ENCODE data around the gene UCKL1.

UCKL1 gene

DNA sequence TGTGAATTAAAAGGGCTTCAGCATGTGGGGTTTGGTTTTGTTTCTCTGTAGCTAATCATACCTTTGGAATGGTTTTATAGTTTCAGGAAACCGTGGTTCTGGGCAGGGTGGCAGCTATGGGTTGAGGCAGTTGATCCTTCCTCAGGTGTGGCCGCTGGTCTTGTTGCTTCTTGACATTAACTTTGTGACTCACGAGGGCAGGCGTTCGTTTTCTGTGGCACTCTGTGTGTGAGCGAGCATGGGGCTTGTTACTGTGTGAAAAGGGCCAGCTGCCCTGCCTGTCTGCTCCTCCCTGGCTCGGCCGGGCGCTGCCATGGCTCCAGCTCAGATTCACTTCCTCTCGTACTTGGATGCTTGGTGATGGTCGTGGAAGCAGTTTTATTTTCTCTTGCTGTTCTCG lies 45.0 kb downstream of the UCKL1 start:
- TF ChIP-seq, protein P1, sequence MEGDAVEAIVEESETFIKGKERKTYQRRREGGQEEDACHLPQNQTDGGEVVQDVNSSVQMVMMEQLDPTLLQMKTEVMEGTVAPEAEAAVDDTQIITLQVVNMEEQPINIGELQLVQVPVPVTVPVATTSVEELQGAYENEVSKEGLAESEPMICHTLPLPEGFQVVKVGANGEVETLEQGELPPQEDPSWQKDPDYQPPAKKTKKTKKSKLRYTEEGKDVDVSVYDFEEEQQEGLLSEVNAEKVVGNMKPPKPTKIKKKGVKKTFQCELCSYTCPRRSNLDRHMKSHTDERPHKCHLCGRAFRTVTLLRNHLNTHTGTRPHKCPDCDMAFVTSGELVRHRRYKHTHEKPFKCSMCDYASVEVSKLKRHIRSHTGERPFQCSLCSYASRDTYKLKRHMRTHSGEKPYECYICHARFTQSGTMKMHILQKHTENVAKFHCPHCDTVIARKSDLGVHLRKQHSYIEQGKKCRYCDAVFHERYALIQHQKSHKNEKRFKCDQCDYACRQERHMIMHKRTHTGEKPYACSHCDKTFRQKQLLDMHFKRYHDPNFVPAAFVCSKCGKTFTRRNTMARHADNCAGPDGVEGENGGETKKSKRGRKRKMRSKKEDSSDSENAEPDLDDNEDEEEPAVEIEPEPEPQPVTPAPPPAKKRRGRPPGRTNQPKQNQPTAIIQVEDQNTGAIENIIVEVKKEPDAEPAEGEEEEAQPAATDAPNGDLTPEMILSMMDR (conservative IDR thresholded peaks at IDR 0.05; ENCODE audit: low read length), result no peak
- H3K4me3 ChIP-seq (ENCODE audit: low read length), result peak overlapping the region; percentile 5; the same call in 1 of the 2 replicates
- peak; percentile 44 for DNase-seq (ENCODE audit: low read depth)

DNA sequence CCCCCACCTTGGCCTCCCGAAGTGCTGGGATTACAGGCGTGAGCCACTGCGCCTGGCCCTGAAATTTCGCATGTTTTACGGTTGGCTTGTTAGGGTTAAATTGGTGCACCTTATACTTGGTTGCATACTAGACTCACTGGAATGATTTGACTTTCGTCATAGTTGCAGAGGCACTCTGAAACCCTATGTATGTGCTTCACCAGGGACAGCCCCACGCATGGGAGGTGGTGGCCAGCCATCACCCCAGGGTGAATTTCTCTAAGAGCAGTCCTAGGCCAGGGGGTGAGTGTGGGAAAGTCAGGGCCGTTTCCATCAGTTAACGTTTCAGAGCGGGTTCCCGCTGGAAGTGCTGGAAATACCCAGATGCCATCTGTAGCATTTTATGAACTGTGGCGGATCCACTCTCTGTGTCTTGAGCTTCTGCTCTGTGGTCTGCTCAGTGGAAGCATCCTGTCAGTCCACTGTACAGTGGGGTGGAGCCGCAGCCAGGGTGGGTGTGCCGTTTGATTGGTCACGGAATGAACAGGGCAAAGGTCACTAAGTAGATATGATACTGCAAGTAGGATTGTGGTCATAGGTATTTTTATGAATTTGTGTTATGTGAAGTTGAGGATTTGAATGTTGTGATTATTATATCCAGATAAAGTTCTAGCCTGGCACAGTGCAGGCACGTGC lies 48.1 kb downstream of the UCKL1 start:
- DNase-seq (ENCODE audit: low read depth), result no peak
- H3K4me3 ChIP-seq (ENCODE audit: low read length), result no peak overlapping the region
- TF ChIP-seq, protein P1 (conservative IDR thresholded peaks at IDR 0.05; ENCODE audit: low read length), result no peak

DNA sequence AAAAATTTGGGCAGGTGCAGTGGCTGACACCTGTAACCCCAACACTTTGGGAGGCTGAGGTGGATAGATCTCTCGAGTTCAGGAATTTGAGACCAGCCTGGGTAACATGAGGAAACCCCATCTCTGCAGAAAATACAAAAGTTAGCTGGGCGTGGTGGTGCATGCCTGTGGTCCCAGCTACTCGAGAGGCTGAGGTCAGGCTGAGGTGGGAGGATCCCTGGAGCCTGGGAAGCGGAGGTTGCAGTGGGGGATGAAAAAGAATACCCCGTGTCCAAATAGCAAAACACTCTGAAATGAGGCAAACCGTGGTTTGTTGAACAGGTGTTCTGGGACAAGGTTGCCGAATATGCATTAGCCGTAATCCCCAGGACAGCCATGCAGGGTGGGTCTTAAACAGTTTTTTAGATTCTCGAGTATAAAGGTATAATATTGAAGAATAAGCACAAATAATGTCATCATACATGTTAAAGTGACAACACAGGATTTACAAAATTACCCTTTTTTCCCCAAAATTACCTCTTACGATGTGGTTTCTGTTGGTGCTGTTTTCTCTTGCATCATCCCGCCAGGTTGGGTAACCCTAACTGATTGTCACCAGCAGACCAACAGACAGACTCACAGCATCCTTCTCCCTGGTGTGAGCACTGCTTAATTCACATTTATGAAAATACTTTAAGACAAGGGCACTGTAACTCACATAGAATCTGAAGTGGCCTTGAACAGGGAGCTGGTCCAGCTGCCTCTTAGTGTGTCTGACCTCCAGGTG lies 52.2 kb downstream of the UCKL1 start:
- DNase-seq (ENCODE audit: low read depth), result no peak
- no peak overlapping the region for H3K4me3 ChIP-seq (ENCODE audit: low read length)

DNA sequence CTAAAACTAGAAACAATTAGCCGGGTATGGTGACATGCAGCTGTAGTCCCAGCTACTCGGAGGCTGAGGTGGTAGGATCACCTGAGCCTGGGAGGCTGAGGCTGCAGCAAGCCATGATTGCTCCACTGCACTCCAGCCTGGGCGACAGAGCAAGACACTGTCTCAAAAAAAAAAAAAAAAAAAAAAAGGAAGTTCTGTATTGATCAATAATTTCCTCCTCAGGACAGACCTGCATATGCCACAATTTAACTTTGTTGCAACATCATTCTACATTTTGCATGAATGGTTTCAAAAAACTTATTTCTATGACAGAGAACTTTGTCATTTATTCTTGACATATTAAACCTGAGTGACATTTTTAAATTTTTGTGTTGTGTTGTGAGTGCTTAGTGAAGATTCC lies 55.8 kb downstream of the UCKL1 start:
- TF ChIP-seq, protein P1 (conservative IDR thresholded peaks at IDR 0.05; ENCODE audit: low read length), result no peak
- no peak for DNase-seq (ENCODE audit: low read depth)
- H3K4me3 ChIP-seq (ENCODE audit: low read length), result no peak overlapping the region

More for the DNA sequence above, 52.2 kb downstream of the UCKL1 start:
- TF ChIP-seq, protein P1 (conservative IDR thresholded peaks at IDR 0.05; ENCODE audit: low read length), result no peak

DNA sequence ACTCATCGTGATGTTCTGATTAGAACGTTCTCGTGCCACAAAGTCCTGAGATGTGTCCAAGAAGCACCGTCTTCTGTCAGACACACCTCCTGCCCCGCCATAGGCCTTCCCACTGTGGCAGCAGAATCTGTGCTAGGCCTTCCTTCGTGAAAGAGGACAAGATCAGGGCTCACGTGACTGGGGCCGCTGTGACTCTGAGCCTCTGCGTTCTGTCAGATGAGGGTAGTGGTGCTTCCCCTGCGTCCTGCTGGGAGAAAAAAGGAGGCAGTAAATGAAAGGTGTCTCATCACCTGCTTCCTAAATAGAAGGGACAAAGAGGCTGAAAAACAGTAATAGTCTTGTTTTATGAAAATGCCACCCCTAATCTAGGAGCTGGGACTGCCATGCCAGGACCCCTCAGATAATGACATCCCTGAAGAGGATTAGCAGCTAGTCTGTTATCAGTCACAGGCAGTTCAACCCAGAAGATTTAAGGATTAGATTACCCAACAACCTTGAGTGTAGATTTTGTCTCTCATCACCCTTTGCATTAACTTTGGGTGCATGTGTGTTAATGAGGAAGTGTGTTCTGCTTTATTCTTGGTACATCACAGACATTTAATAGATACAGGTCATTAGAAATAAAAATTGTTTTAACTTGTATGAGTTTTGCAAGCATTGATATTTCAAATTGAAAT lies 57.2 kb downstream of the UCKL1 start:
- no peak overlapping the region for H3K4me3 ChIP-seq (ENCODE audit: low read length)
- TF ChIP-seq, protein P1 (conservative IDR thresholded peaks at IDR 0.05; ENCODE audit: low read length), result no peak
- DNase-seq (ENCODE audit: low read depth), result no peak

DNA sequence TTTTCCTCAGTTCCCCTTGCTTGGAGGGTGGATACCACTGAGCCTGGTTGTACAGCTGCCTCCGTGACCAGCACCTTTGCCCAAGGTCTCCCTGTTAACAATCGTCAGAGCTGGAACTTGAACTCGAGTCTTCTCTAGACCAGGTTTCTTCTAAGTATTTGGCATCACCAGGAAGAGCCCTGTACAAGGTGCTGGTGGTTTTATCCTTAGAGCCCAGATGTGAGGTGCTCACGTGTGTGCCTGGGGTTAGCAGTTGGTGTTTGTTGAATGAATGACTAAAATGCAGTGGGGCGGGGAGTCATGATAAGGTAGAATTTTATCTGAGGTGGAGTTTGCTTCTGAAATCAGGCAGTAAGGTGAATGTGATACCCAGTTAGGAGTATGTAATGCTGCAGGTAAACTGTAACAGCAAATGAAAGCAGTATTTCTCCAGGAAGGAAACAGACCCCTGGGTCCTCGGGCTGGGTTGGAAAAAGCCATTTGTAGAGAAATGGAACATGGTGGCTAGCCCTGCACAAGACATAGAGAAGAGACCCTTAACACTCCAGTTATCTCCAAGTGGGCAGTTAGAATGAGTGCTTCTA lies 58.1 kb downstream of the UCKL1 start:
- H3K4me3 ChIP-seq (ENCODE audit: low read length), result no peak overlapping the region
- DNase-seq (ENCODE audit: low read depth), result no peak
- TF ChIP-seq, protein P1 (conservative IDR thresholded peaks at IDR 0.05; ENCODE audit: low read length), result no peak

Data from AG10803 (cell line).